Activated CD8-positive, alpha-beta memory T cell treated with anti-CD3 and anti-CD28 coated beads, Interleukin-2, amount 10 ng/mL, durations not matched to agents 7 days and 5 days (primary cell): Measurements from ENCODE around the gene TMEM63C. TPM values are rescaled to one million over a fixed set of nuclear protein-coding genes. Genes with fewer than 3 reads are reported as not detected.

ENCODE experiments used
- ATAC-seq: fragments of 150-1000 bp; cut with Tn5 transposase; one replicate; pipeline ENCODE4 v1.10.0; 2021; ENCODE audit warnings: moderate library complexity
- CTCF ChIA-PET: fragments of 350-600 bp; sonication (Branson Sonifier 250); formaldehyde crosslinking; loops from one replicate; lab custom pipeline; 2021; ENCODE audit warnings: antibody characterized with exemption; lab: Charles Lee
- DNase-seq: peaks from one replicate; pipeline ENCODE4 v3.0.0-alpha.2; 2020
- H3K27ac Mint-ChIP-seq: one replicate; pipeline ENCODE4 v1.8.0; 2021; ENCODE audit warnings: mild to moderate bottlenecking, mixed read lengths
- H3K27me3 Mint-ChIP-seq: one replicate; pipeline ENCODE4 v1.8.0; 2021; ENCODE audit warnings: mixed read lengths
- H3K36me3 Mint-ChIP-seq: one replicate; pipeline ENCODE4 v1.8.0; 2021; ENCODE audit warnings: mild to moderate bottlenecking, mixed read lengths
- H3K4me1 Mint-ChIP-seq: one replicate; pipeline ENCODE4 v1.8.0; 2021; ENCODE audit warnings: mixed read lengths
- H3K4me3 Mint-ChIP-seq: one replicate; pipeline ENCODE4 v1.8.0; 2021; ENCODE audit warnings: mild to moderate bottlenecking, moderate library complexity, mixed read lengths
- H3K9me3 Mint-ChIP-seq: one replicate; pipeline ENCODE4 v1.8.0; 2022; ENCODE audit warnings: low read depth, mixed read lengths
- total RNA-seq, 2 experiments: library from RNA; stranded (reverse); gene quantifications; one replicate each; pipeline ENCODE4 v1.2.3, GENCODE V29; 2021

Gene TMEM63C
- total RNA-seq, 2 experiments from 2014 or later, result 0.14 to 0.50 TPM

DNA sequence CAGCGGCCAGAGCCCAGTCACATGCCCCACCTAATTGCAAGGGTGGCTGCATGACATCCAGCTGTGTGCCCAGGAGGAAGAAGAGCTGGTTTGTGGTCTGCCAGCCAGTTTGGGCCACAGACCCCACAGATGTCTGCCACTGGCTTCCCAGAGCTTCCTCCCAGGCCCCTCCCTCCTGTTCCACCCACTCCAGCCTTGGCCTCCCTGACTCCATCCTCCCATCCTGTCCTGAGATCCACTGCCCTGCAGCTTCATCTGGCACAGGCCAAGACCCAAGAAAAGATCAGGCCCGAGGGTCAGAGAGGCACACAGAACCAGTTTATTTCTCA lies 83.6 kb downstream of the TMEM63C start:
- H3K36me3 Mint-ChIP-seq, result no peaks in the 10 kb centered on the region
- H3K27ac Mint-ChIP-seq, result no peak overlapping the region
- DNase-seq, result no peak
- ATAC-seq, result no peak
- peaks cover 2% of the 10 kb centered on the region for H3K9me3 Mint-ChIP-seq
- no peaks in the 10 kb centered on the region for H3K4me1 Mint-ChIP-seq
- no peak overlapping the region for H3K4me3 Mint-ChIP-seq
- peaks cover 44% of the 10 kb centered on the region for H3K27me3 Mint-ChIP-seq
- CTCF ChIA-PET, result no interaction called here

DNA sequence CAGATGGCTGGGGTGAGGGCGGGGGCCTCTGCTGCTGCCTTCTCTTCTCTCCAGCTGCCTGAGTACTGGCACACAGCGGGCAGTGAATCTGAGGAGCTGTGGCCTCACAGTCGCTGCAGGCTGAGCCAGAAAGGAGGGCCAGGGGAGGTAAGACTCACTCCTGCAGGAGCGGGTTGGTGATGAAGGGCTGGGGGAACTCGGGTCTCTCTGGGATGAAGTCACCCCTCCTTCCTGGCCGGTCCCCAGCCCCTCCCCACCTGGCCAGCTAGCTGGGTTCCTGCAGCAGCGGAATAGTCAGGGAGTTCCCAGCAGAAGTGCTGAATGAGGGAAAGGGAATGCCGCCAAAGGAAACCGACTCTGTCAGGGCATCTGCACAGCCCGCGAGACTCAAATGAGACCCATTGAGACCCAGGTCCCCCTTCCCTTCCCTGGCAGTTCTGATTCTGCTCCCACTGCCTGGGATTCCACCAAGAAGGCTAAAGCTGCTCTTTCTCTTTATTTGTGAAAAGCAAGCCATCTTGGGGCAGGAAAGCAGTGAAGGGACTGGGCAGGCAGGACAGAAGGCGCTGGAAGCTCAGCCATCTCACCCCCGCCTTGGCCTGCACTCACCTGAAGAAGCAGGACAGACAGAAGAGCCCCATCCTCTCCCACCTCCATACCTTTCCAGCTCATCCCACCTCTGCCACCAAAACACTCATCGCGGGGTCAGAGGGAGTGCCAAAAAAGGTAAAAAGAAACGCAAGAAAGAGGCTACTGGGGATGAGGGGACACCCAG lies 84.2 kb downstream of the TMEM63C start:
- Mint-ChIP-seq H3K36me3 (no peaks in the 10 kb centered on the region), H3K9me3 (peaks cover 2% of the 10 kb centered on the region)
- DNase-seq, result no peak

DNA sequence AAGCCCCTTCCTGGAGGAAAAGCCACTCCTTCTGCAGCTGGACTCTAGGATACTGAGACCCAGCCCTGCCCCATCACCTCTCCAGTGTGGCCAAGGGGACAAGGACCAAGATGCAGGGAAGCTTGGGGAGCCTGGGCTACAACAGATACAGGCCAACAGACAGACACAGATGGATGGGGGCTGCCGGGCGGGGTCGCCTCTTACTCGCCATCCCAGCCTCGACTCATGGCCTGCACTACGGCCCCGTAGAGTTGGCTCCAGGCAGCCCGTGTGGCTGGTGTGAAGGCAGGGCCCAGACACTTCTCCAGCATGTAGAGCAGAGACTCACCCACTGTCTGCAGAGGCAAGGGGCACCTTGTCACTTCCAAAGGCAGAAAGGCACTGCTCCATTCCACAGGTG lies 84.7 kb downstream of the TMEM63C start:
- DNase-seq (no peak), ATAC-seq (no peak)
- Mint-ChIP-seq H3K27me3 (peaks cover 45% of the 10 kb centered on the region), H3K4me3 (no peak overlapping the region), H3K36me3 (no peaks in the 10 kb centered on the region), H3K9me3 (peaks cover 2% of the 10 kb centered on the region), H3K27ac (no peak overlapping the region), H3K4me1 (no peaks in the 10 kb centered on the region)
- CTCF ChIA-PET, result no interaction called here

More for the DNA sequence above, 84.2 kb downstream of the TMEM63C start:
- Mint-ChIP-seq H3K27ac (no peak overlapping the region), H3K4me1 (no peaks in the 10 kb centered on the region), H3K4me3 (no peak overlapping the region), H3K27me3 (peaks cover 46% of the 10 kb centered on the region)
- CTCF ChIA-PET, result no interaction called here
- no peak for ATAC-seq

DNA sequence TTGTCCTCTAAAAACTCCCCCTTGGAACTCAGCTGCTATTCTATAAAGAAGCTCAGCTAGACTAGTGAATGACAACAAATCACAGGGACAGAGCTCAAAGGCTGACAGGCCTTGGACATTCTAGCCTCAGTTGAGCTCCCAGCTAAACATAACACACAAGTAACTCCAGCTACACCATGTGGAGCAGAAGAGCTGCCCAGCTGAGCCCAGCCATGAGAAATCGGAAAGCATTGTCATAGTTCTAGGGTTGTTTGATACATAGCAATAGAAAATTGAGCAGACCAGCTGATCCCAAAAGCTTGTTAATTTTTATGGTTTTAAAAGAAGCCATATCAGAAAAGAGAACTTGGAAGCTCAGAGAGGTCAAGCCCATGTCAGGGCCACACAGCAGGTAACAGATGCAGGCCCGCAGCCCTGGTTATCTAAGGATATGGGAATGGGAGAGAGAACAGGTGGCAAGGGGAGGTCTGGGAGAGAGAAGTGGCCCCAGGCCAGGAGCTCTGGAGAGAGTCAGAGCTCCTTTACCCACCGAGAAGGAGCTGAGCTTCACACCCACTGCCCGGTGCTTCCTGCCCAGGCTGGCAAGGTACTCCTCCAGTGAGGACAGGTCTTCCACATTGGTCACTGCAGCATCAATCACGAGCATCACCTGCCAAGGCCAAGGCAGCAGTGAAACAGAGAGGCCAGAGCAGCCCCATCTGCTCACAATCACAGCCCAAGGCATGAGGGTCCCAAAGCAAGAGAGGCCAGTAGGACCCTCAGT lies 86.5 kb downstream of the TMEM63C start:
- Mint-ChIP-seq H3K4me3 (no peak overlapping the region), H3K36me3 (no peaks in the 10 kb centered on the region), H3K9me3 (peaks cover 2% of the 10 kb centered on the region), H3K27me3 (peaks cover 53% of the 10 kb centered on the region), H3K4me1 (no peaks in the 10 kb centered on the region), H3K27ac (no peak overlapping the region)
- ATAC-seq, result no peak
- CTCF ChIA-PET, result interaction anchor here (1.0 kb wide), 1 partner anchor 48 kb away, joined by 3 read pairs; no protein-coding TSS in a partner anchor
- DNase-seq, result no peak

DNA sequence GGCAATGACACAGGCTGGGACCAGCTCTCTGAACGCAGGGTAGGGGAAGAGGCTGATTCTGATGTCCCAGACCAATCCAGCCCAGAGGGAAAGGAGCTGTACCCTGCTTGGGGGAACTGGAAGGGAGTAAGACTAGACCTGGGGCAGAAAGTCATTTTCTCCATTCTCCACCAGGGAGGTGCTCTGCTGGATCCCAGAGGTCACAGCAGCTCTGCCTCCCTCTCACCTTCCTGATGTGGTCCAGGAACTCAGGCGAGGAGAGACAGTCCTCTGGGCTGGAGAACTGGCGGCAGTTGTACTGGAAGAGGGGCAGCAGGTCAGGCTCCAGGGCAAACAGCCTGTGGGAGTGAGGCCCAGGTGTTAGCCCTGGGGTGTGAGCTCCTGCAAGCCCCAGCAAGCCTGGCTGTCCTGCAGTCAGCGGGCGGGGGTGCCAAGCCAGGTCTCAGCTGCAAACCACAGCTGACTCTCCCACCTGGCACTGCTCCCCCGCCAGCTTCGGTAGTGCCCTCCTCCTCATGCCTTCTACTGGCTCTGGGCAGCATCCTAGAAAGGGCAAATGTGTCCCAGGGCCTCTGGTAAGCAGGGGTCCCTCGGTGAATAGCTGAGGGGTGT lies 87.5 kb downstream of the TMEM63C start:
- ATAC-seq (no peak), DNase-seq (no peak)
- Mint-ChIP-seq H3K9me3 (peaks cover 2% of the 10 kb centered on the region), H3K27ac (no peak overlapping the region), H3K4me3 (no peak overlapping the region), H3K36me3 (no peaks in the 10 kb centered on the region), H3K4me1 (no peaks in the 10 kb centered on the region), H3K27me3 (peaks cover 45% of the 10 kb centered on the region)
- CTCF ChIA-PET, result interaction anchor here (1.0 kb wide), 1 partner anchor 47 kb away, joined by 3 read pairs; no protein-coding TSS in a partner anchor

DNA sequence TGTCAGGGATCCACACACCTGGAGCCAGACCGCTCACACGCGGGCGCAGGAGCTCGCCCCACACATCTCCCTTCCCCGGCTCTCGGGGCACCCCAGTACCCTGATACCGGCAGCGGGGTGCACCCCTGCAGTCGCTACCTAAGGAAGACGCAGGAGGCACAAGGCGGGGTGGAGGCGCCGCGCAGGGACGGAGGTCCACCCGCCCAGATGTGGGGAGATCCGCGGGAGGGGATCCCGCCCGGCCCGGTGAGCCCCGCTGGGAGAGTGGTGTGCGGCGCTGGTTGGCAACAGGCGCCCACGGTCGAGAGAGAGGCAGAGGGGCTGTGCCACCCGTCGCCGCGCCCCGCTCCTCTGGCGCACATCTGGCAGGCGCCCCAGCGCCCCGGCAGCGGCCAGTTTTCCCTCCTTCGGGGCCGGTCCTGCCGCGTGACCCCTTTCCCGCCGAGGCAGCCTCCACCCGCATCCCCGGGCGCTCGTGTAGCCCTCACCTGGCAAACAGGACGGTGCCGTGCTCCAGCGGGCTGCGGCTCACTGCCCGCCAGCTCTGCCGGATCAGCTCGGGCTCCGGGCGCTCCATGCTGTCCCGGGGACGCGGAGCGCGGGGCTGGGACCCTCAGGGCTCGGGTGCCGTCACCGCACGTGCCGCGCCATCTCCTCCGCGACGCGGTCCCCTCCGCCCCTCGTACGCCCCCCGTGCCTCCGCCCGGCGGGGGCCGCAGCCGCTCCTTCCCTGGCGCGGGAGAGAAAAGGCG lies 88.9 kb downstream of the TMEM63C start:
- CTCF ChIA-PET, result no interaction called here
- no peaks in the 10 kb centered on the region for H3K36me3 Mint-ChIP-seq
- DNase-seq (no peak), ATAC-seq (no peak)
- no peak overlapping the region for H3K27ac Mint-ChIP-seq
- H3K27me3 Mint-ChIP-seq, result peaks cover 45% of the 10 kb centered on the region
- H3K4me3 Mint-ChIP-seq, result no peak overlapping the region
- peaks cover 2% of the 10 kb centered on the region for H3K9me3 Mint-ChIP-seq
- H3K4me1 Mint-ChIP-seq, result no peaks in the 10 kb centered on the region

DNA sequence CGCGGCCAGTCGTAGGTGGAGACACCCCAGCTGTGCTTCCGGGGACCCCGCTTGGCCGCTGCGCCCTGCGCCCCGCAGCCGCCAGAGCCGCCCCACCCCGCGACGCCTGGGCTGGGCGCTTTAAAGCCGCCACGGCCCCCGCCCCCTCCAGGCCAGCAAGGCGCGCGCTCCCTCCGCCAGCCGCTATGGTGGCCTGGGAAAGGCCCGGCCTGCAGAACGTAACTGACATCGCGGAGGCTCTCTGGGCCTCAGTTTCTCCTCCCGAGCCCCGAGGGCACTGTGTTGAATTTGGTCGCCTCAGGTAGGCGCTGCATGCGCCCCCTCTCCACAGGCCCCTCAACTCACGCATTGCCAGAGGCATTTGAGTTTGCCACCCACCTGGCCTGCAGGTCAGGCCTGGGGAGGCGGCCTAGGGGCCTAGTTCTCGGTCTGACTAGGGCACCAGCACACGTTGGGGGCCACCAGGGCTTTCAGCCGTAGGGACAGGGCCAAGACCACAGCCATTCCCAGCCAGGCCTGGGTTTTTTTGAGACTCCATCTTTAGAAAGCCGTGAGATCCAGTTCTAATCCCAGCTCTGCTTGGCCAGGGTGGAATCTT lies 89.6 kb downstream of the TMEM63C start, which contains the start of gene NGB:
NGB (minus strand) TSS at position 94 of the 598 bp plus-strand sequence. CDS start 269 bp downstream, outside the sequence.
- no peak for DNase-seq
- peaks cover 2% of the 10 kb centered on the region for H3K9me3 Mint-ChIP-seq

DNA sequence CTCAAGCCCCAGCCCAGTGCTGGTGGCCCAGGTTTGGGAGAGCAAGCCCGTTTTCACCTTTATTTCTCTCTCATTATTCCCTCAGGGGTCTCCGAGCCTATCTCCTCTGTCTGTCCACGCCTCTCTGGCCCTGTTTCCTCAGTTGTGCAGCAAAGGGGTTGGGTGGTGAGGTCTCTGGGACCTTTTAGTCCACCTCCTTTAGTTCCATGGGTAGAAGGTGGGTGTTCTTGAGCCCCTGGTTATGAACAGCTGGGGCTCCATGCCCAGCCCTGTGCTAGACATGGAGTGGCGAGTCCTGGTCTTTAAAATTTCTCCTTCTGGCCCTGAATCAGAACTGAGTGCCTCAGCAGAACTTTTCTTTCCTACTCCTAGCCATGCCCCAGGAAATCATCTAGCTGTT lies 90.7 kb downstream of the TMEM63C start:
- Mint-ChIP-seq H3K27ac (no peak overlapping the region), H3K36me3 (no peaks in the 10 kb centered on the region), H3K4me1 (no peaks in the 10 kb centered on the region), H3K4me3 (no peak overlapping the region), H3K9me3 (peaks cover 2% of the 10 kb centered on the region), H3K27me3 (peaks cover 45% of the 10 kb centered on the region)
- CTCF ChIA-PET, result interaction anchor here (1.3 kb wide), 1 partner anchor 44 kb away, joined by 3 read pairs; no protein-coding TSS in a partner anchor
- ATAC-seq (no peak), DNase-seq (no peak)

More for the DNA sequence above, 89.6 kb downstream of the TMEM63C start, which contains the start of gene NGB:
- Mint-ChIP-seq H3K4me3 (no peak within 1 kb of the TSS), H3K27me3 (peaks cover 45% of the 10 kb centered on the region), H3K27ac (no peak within 1 kb of the TSS), H3K36me3 (no peaks in the 10 kb centered on the region), H3K4me1 (no peaks in the 10 kb centered on the region)
- no peak for ATAC-seq
- CTCF ChIA-PET, result no interaction called here

DNA sequence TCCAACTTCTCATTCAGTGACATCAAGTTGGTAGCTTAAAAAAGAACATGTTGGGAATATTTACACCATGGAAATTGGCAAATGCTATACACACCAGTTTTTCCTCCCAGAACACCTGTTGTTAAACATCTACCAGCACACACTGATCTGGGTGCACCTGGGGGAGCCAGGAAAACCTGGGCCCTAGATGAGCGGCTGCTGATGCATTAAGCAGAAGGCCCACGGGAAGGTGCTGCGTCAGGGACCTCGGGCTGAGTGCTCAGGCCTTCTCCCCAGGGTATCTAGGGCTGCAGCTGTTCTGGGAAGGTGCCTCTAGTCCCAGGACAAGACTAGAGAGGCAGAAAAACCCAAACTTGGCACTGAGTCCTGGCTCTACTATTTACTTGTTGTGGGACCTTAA lies 92.2 kb downstream of the TMEM63C start:
- Mint-ChIP-seq H3K4me3 (no peak overlapping the region), H3K27ac (no peak overlapping the region), H3K4me1 (no peaks in the 10 kb centered on the region), H3K27me3 (peaks cover 33% of the 10 kb centered on the region), H3K36me3 (no peaks in the 10 kb centered on the region), H3K9me3 (no peaks in the 10 kb centered on the region)
- ATAC-seq (no peak), DNase-seq (no peak)
- CTCF ChIA-PET, result no interaction called here

DNA sequence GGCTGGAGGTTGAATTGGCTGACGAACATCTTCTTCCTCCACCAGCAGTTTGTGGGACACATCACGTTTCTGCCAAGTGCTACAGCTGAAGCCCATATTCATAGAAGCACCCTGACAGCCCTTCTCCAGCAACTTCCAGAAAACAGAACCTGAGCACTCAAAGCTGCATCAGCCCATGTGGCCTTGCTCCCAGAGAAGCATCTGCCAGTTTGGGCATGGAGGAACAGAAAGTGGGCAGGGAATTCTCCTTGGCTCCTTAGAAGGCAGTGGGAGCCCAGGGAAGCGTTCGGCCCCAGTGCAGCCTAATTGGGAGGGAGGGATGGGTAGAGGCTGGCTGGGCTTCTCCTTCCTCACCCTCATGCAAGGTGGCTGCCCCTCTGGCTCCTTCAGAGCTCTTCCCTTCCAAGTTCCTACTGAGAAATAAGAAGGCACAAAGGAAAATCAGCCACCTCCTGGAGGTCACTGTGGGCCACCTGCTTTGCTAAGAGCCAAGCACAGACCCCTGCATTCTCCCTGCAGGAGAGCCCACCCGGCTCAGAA lies 93.5 kb downstream of the TMEM63C start:
- DNase-seq, result no peak
- Mint-ChIP-seq H3K27me3 (peaks cover 22% of the 10 kb centered on the region), H3K9me3 (no peaks in the 10 kb centered on the region), H3K36me3 (no peaks in the 10 kb centered on the region), H3K4me1 (no peaks in the 10 kb centered on the region), H3K4me3 (no peak overlapping the region), H3K27ac (no peak overlapping the region)
- CTCF ChIA-PET, result interaction anchor here (2.3 kb wide), 1 partner anchor 41 kb away, joined by 8 read pairs; no protein-coding TSS in a partner anchor
- no peak for ATAC-seq

DNA sequence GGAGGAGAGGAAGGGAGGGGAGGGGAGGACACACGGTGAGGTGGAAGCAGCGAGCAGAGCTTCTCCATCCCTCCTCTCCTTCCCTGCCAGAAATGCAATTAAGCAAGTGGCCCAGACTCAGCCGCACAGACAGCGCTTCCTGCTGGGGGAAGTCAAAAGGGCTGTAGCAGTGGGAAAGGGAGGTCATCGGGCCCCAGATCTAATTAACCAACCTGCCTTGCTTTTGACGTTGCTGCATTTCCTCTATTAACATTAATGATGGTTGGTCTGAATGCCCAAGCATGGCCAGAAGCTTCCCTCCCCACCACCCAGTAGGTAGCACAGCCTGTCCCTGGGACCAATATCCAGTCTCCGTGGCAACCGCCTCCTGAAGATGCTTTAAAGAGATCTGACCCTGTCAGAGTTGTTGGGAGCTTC lies 94.0 kb downstream of the TMEM63C start:
- CTCF ChIA-PET, result interaction anchor here (2.3 kb wide), 1 partner anchor 41 kb away, joined by 8 read pairs; no protein-coding TSS in a partner anchor
- Mint-ChIP-seq H3K4me3 (no peak overlapping the region), H3K36me3 (no peaks in the 10 kb centered on the region), H3K27me3 (peaks cover 19% of the 10 kb centered on the region), H3K9me3 (no peaks in the 10 kb centered on the region), H3K27ac (no peak overlapping the region), H3K4me1 (no peaks in the 10 kb centered on the region)
- no peak for DNase-seq
- no peak for ATAC-seq

DNA sequence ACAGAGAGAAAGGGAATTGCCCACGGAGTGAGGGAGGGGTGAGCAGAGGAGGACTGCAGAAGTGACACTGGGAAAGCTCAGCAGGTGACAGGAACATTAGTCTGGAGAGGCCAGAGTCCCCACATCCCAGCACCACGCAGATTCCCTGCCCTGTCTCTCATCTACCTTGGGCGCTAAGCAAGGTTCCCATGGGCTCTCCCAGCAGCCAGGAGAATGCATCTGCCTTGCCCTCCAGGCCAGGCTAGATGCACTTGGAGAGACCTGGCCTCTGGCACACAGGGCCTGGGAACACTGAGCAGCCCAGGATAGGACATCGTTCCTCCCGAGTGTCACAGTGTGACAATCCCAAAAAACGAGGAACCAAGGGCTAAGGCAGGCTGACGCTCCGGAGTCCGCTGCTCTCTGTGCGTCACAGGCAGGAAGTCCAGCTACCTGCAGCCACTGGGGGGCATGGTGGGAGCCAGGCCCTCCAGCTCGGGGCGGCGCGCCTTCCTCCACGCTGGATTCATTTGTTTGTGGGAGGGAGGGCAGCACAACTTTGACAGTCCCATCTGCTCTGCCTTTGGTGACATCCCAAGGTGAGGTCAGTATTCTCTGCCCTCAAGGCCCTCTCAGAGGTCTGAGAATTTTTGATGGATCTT lies 94.8 kb downstream of the TMEM63C start:
- Mint-ChIP-seq H3K27me3 (peaks cover 16% of the 10 kb centered on the region), H3K36me3 (no peaks in the 10 kb centered on the region), H3K4me1 (no peaks in the 10 kb centered on the region), H3K27ac (no peak overlapping the region), H3K4me3 (no peak overlapping the region), H3K9me3 (no peaks in the 10 kb centered on the region)
- CTCF ChIA-PET, result interaction anchor here (2.3 kb wide), 1 partner anchor 40 kb away, joined by 8 read pairs; no protein-coding TSS in a partner anchor
- ATAC-seq (no peak), DNase-seq (no peak)
